Measurements from ENCODE around the gene TBC1D22A. TPM values are rescaled to one million over a fixed set of nuclear protein-coding genes. Genes with fewer than 3 reads are reported as not detected.

TBC1D22A gene
- total RNA-seq, 4 donors from 2014 or later = 31.2 to 111 (median 41.8) TPM

DNA sequence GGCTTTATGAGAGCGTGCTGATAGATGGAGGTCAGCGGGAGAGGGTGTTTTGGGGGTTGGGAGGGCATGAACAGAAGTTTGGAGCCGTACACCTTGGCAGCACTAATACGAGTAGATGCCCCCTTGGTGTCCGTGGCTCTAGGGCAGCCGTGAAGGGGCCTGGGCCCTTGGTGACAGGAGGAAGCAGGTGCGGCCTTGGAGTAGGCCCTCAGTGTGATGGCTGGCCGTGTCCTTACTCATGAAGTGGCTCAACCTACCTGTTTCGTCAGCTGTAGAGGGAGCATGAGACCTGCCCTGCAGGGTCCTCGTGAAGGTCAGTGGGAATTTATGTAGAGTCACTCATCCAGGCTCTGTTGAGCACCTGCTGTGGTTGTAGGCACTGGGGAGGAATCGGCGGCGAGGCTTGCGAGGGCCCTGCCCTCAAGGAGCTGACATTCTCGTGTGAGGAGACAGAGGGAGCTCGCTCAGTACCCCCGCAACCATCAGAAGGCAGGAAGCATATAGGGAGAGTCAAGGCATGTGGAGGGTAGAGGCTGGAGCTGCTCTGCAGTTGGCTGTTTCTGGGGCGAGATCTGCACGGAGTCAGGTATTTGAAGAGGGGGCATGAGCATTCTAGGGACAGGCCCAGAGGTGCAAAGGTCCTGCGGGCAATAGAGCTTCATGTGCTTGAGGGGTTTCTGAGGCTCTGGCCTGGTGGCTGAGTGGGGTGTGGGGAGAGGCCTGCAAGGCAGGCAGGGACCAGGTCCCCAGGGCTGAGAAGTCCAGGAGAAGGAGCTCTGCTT lies 39.6 kb downstream of the TBC1D22A start:
- no peak for DNase-seq

DNA sequence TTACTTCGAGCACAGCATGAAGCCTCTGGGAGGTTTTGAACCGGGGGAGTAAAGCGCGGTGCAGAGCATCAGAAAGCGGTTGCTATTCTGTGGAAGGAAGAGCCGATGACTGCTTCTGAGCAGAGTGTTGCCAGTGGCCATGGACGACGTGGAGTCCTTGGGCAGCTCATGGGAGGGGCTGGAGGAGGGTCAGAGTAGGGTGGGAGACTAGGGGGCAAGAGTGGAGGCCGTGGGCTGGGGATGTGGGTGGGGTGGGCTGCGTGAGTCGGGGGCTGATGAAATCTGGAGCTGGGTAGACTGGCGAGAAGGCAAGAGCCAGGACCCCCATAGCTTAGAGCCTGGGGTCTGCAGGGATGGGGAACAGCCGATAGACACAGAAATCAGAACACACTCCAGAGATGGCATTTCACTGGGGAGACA lies 40.2 kb downstream of the TBC1D22A start:
- intact Hi-C loops (cut with DNase I; ENCODE audit: low total_unique reads) = no loop called here
- TF ChIP-seq POLR2AphosphoS5 (IDR thresholded peaks at IDR 0.05) (no peak), POLR2A (IDR thresholded peaks at IDR 0.05) (no peak), EP300 (IDR thresholded peaks at IDR 0.05; ENCODE audit: low read depth) (no peak)
- TF ChIP-seq, protein P1, sequence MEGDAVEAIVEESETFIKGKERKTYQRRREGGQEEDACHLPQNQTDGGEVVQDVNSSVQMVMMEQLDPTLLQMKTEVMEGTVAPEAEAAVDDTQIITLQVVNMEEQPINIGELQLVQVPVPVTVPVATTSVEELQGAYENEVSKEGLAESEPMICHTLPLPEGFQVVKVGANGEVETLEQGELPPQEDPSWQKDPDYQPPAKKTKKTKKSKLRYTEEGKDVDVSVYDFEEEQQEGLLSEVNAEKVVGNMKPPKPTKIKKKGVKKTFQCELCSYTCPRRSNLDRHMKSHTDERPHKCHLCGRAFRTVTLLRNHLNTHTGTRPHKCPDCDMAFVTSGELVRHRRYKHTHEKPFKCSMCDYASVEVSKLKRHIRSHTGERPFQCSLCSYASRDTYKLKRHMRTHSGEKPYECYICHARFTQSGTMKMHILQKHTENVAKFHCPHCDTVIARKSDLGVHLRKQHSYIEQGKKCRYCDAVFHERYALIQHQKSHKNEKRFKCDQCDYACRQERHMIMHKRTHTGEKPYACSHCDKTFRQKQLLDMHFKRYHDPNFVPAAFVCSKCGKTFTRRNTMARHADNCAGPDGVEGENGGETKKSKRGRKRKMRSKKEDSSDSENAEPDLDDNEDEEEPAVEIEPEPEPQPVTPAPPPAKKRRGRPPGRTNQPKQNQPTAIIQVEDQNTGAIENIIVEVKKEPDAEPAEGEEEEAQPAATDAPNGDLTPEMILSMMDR (IDR thresholded peaks at IDR 0.05) = no peak
- in situ Hi-C loops (cut with MboI; ENCODE audit: low pct_ligation_motif_present in 1 of 4, low pct_unique_long_range_greater_than_20kb in 1 of 4, low sequenced_read_pairs in 3 of 4) = no loop called here
- DNase-seq = no peak
- no peaks in the 10 kb centered on the region for H3K9me3 ChIP-seq
- H3K4me1 ChIP-seq = peaks cover 0 to 9% (median 4%) of the 10 kb centered on the region in 4 donors
- H3K36me3 ChIP-seq = peaks cover 0 to 8% (median 4%) of the 10 kb centered on the region in 4 donors
- no peaks in the 10 kb centered on the region for H3K27me3 ChIP-seq
- H3K4me3 ChIP-seq = no peak overlapping the region
- no peak overlapping the region for H3K27ac ChIP-seq
- WGBS, 2 donors (ENCODE audit: low coverage in 1 of 2) = 79 to 89% methylated on average over 7 to 13 of the region's 13 CpGs

More for the DNA sequence above, 39.6 kb downstream of the TBC1D22A start:
- peaks cover 0 to 9% (median 4%) of the 10 kb centered on the region in 4 donors for H3K4me1 ChIP-seq
- H3K4me3 ChIP-seq = no peak overlapping the region
- H3K9me3 ChIP-seq = no peaks in the 10 kb centered on the region
- H3K27ac ChIP-seq = no peak overlapping the region
- H3K36me3 ChIP-seq = peaks cover 0 to 8% (median 4%) of the 10 kb centered on the region in 4 donors
- TF ChIP-seq, protein P1 (IDR thresholded peaks at IDR 0.05) = no peak
- no peak for TF ChIP-seq POLR2A (IDR thresholded peaks at IDR 0.05)
- no peak for TF ChIP-seq POLR2AphosphoS5 (IDR thresholded peaks at IDR 0.05)
- no peak for TF ChIP-seq EP300 (IDR thresholded peaks at IDR 0.05; ENCODE audit: low read depth)
- WGBS, 2 donors (ENCODE audit: low coverage in 1 of 2) = 95 to 100% methylated on average over 4 to 20 of the region's 20 CpGs
- intact Hi-C loops (cut with DNase I; ENCODE audit: low total_unique reads) (no loop called here), in situ Hi-C loops (cut with MboI; ENCODE audit: low pct_ligation_motif_present in 1 of 4, low pct_unique_long_range_greater_than_20kb in 1 of 4, low sequenced_read_pairs in 3 of 4) (no loop called here)
- H3K27me3 ChIP-seq = no peaks in the 10 kb centered on the region

DNA sequence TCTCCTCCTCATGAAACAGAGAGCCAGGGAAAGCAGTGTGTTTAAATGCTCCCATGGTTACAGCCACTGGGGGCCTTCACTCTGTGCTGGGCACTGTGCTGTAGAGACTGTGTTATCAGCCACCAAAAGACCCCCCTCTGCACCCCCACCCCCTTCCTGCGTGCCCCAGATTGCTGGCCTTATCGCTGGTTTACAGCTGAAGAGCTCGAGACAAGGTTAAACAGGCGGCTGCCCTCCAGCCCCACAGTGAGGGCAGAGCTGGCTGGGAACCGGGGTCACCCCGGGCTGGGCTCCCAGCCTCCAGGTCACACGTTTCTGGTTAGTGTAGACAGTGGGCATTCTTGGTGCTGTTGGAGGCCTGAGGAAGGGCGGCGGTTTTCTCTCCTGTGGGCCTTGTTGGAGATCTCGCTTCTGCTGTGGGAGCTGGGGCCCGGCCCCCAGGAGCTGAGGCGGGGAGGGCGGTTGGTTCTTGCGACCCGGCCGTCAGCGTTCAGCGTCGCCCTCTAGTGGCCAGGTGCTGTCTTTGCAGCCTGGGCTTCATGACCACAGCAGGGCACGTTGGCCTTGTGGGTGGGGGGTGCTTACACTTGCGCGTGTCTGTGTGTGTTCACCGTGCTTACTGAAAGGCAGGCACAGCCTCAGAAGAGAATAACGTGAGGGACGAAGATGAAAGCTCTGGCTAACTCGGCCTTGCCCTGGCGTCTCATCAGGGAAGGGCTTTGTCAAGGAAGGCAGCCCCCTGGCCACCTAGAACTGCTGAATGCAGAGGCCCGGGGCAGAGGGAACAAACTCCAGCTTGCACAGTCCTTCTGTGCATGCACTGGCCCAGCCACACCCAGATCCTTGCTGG lies 40.8 kb downstream of the TBC1D22A start:
- peaks cover 0 to 9% (median 4%) of the 10 kb centered on the region in 4 donors for H3K4me1 ChIP-seq
- in situ Hi-C loops (cut with MboI; ENCODE audit: low pct_ligation_motif_present in 1 of 4, low pct_unique_long_range_greater_than_20kb in 1 of 4, low sequenced_read_pairs in 3 of 4) = no loop called here
- intact Hi-C loops (cut with DNase I; ENCODE audit: low total_unique reads) = no loop called here
- H3K27me3 ChIP-seq = no peaks in the 10 kb centered on the region
- H3K9me3 ChIP-seq = no peaks in the 10 kb centered on the region
- peaks cover 0 to 8% (median 4%) of the 10 kb centered on the region in 4 donors for H3K36me3 ChIP-seq
- WGBS, 2 donors (ENCODE audit: low coverage in 1 of 2) = 37% methylated on average over 25 of the region's 28 CpGs; no CpG with 5 or more reads in 1 of the 2 donors
- H3K4me3 ChIP-seq = no peak overlapping the region
- no peak overlapping the region for H3K27ac ChIP-seq
- peak; percentile 58 for DNase-seq
- TF ChIP-seq, protein P1 (IDR thresholded peaks at IDR 0.05) = peak; percentile 88 to 96 (median 94)
- no peak for TF ChIP-seq POLR2AphosphoS5 (IDR thresholded peaks at IDR 0.05)

DNA sequence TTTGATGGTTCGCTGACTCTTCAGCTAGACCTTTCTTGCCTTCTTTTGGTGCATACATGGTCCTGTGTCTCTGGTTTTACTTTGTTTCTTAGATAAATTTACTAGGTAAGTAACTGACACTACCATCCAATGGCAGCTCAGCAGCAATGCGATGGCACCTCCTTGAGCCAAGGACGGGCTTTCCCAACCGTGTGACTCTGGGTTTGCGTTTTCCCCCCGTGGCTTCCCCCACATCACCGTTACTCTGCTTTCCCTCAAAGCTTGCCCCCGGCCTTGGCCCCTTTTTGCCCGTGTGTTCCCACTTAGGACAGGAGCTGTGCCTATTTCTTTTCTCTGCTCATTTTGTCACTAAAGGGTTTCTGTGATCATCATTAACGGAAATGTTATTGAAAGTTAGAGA lies 41.5 kb downstream of the TBC1D22A start:
- no peak for TF ChIP-seq POLR2AphosphoS5 (IDR thresholded peaks at IDR 0.05)
- TF ChIP-seq, protein P1 (IDR thresholded peaks at IDR 0.05) = no peak
- TF ChIP-seq POLR2A (IDR thresholded peaks at IDR 0.05) = no peak
- no peak for TF ChIP-seq EP300 (IDR thresholded peaks at IDR 0.05; ENCODE audit: low read depth)
- Histone ChIP-seq H3K27ac (no peak overlapping the region), H3K4me3 (no peak overlapping the region), H3K27me3 (no peaks in the 10 kb centered on the region), H3K36me3 (peaks cover 0 to 8% (median 4%) of the 10 kb centered on the region in 4 donors), H3K9me3 (no peaks in the 10 kb centered on the region), H3K4me1 (peaks cover 0 to 5% (median under 1%) of the 10 kb centered on the region in 4 donors)
- 72 to 86% methylated on average over 10 of the region's 10 CpGs for WGBS, 2 donors (ENCODE audit: low coverage in 1 of 2)
- intact Hi-C loops (cut with DNase I; ENCODE audit: low total_unique reads) = no loop called here
- no peak for DNase-seq
- in situ Hi-C loops (cut with MboI; ENCODE audit: low pct_ligation_motif_present in 1 of 4, low pct_unique_long_range_greater_than_20kb in 1 of 4, low sequenced_read_pairs in 3 of 4) = no loop called here

Measured in transverse colon (tissue), 4 donors.